Muscle of leg (tissue), 11 donors: ENCODE results near the gene MACROH2A1. TPM values are rescaled to one million over a fixed set of nuclear protein-coding genes. Genes with fewer than 3 reads are reported as not detected.

ENCODE experiments used
- DNase-seq: peaks from one replicate; pipeline ENCODE4 v3.0.0; 2013
- H3K27ac ChIP-seq: one replicate; pipeline ENCODE4 v1.5.1; 2013; ENCODE audit warnings: mild to moderate bottlenecking, low read length, control low read depth
- H3K27me3 ChIP-seq: one replicate; pipeline ENCODE4 v1.6.1; 2013; ENCODE audit warnings: low read length; ENCODE audit not compliant: control insufficient read depth, insufficient read depth
- H3K36me3 ChIP-seq: one replicate; pipeline ENCODE4 v1.6.1; 2013; ENCODE audit warnings: low read length; ENCODE audit not compliant: control insufficient read depth, insufficient read depth
- H3K4me1 ChIP-seq: one replicate; pipeline ENCODE4 v1.6.1; 2013; ENCODE audit warnings: low read length; ENCODE audit not compliant: control insufficient read depth, insufficient read depth
- H3K4me3 ChIP-seq: one replicate; pipeline ENCODE4 v1.5.1; 2013; ENCODE audit warnings: low read length, control low read depth
- H3K9me3 ChIP-seq: replicated peaks from 2 replicates; pipeline ENCODE4 v1.6.1; 2013; ENCODE audit warnings: low read depth, low read length; ENCODE audit not compliant: control insufficient read depth
- WGBS: methylation state at CpG from one replicate; pipeline ENCODE4 v1.1.5; 2013; ENCODE audit warnings: missing lambda C conversion rate; ENCODE audit not compliant: insufficient coverage; 5-methylcytosine and 5-hydroxymethylcytosine counted together
- polyA plus RNA-seq, 8 donors: library from polyadenylated mRNA; unstranded; fragments of 120-200 nt; gene quantifications; one replicate each; pipeline versions ENCODE4 v1.2.1 to v1.2.3, GENCODE V29; 2013; ENCODE audit warnings: inconsistent platforms in 1 of 8, low replicate concordance in 1 of 8; ENCODE audit not compliant: insufficient read length in 8 of 8, insufficient read depth in 1 of 8
- total RNA-seq: library from RNA; stranded (reverse); fragments of 120-200 nt; gene quantifications from one replicate; pipeline ENCODE4 v1.2.4, GENCODE V29; 2013

The MACROH2A1 gene
- total and polyA plus RNA-seq, 9 donors, result 103 to 117 (median 111) TPM

DNA sequence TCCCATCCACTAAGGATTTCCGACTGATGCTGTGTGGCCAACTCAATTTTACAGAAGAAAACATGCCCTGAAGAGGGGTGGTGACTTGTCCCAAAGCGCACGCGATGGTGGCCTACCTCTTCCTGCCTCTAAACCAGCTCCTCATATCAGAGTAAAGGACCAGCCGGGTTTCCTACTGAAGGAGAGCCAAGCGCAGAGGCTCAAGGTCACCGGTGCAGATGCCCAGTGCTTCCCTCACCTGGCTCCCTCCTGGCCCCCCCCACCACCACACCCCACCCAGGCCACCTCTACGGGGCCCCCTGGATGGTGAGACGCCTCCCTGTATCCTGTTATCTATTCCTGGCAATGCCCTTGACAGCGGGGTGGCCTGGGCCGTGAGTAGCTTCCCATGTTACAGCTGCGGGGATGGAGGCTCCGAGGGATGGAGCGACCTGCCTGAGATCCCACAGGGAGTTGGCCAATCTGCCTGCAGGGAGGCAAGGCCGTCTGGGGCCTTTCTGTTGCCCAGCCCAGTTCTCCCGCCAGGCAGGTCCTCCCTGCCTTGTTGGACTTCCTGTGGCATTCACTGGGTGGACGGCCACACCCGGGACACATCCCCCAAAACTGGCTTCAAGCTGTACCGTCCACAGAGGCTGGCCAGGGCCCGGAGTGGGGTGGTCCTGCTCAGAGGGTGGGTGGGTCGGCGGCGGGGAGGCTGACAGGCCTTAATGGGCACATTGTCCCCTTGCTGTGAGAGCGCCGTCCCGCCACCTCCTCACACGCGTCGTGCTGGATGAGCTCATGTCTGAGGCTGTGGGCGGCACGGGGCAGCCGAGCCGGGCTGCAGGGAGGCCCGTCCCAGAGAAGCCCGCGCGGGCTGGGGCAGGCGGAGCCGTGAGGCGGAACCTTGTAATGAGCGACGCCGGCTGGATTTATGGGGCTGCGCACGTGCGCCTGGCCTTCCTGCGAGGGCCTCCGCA is 72.5 kb downstream of the MACROH2A1 start:
- DNase-seq, result peak; percentile 27
- no peaks in the 10 kb centered on the region for H3K9me3 ChIP-seq

DNA sequence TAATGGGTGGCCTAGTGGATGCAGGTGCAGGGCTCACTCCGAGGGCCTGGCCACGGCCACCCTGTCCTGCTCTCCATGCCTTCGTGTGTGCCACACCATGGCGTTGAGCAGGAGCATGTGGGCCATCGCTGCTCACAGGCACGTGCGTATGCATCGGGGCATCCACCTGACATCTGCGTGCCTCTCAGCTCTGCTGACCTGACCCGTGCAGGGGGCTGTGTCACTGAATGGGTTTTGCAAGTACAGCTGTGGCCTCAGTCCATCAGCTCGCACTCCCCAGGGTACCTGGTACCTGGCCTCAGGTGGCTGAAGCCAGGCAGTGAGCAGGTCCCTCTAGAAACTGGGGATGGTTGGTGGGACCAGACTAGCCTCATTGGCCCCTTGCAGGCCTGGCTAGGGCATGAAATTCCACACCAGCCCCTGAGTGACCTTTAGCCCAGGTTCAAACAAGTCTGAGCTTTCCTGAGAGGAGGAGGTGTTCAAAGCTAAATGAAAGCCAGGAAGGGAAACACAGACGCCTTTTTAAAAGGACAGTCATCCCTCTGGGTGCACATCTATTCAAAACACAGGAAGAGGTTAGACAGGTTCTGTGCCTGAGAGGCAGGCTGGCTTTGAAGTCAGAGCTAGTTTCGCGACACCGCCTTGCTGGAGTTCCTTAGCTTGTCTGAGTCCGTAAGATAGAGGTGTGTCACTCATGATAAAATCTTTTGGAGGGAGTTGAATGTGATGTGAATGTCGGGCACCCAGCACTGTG is 74.0 kb downstream of the MACROH2A1 start:
- 86% methylated on average over 13 of the region's 17 CpGs for WGBS
- no peak for DNase-seq

More for the DNA sequence above, 72.5 kb downstream of the MACROH2A1 start:
- 58% methylated on average over 43 of the region's 48 CpGs for WGBS
- no peak overlapping the region for H3K27ac ChIP-seq
- peaks cover 23% of the 10 kb centered on the region for H3K4me1 ChIP-seq
- H3K36me3 ChIP-seq, result peaks cover 6% of the 10 kb centered on the region
- H3K4me3 ChIP-seq, result no peak overlapping the region
- H3K27me3 ChIP-seq, result peaks cover 2% of the 10 kb centered on the region

DNA sequence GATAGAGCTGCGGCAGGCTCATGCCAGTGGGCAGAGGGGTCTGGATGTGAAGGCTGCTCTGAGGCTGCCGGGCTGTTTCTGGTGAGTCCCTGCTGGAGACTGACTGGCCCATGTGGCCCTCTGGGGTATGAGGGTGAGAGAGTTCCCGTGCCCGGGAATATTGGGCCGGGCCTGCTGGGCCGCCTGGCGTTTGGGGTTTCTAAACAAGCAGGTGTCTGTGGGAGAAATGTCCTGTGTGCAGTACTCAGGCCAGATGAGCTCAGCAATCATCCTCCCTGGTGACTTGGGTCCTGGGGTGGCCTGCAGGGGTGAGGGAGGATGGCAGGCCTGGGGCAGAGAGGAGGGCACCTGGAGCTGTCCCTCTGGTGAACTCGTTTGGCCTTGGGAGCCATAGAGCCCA is 74.9 kb downstream of the MACROH2A1 start:
- H3K9me3 ChIP-seq, result no peaks in the 10 kb centered on the region
- no peak overlapping the region for H3K4me3 ChIP-seq
- H3K27ac ChIP-seq, result no peak overlapping the region
- WGBS, result 78% methylated on average over 8 of the region's 8 CpGs
- DNase-seq, result no peak
- H3K36me3 ChIP-seq, result no peaks in the 10 kb centered on the region
- H3K4me1 ChIP-seq, result peaks cover 21% of the 10 kb centered on the region
- H3K27me3 ChIP-seq, result peaks cover 2% of the 10 kb centered on the region

More for the DNA sequence above, 74.0 kb downstream of the MACROH2A1 start:
- Histone ChIP-seq H3K36me3 (no peaks in the 10 kb centered on the region), H3K4me1 (peaks cover 23% of the 10 kb centered on the region), H3K27ac (no peak overlapping the region), H3K9me3 (no peaks in the 10 kb centered on the region), H3K27me3 (peaks cover 2% of the 10 kb centered on the region), H3K4me3 (no peak overlapping the region)

DNA sequence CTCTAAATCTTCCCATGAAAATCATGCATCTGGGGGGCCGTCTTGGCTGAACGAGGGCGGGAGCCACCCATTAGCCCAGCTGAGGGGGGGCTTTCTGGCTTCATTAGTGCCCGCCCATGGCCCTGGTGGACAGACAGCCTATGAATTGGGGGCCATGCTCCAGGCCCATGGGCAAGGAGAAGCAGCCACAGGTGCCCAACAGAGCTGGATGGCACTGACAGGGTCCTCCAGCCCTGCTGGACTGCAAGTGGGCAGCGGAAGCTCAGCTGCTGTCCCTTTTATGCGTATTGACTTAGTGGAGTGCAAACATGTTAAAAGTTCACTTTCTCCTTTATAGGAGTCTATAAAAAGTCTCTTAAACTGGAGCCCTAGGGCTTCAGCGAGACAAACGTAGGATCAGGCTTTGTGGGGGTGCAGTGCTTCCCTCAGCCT is 75.3 kb downstream of the MACROH2A1 start:
- H3K36me3 ChIP-seq, result no peaks in the 10 kb centered on the region
- no peak for DNase-seq
- H3K27ac ChIP-seq, result no peak overlapping the region
- H3K9me3 ChIP-seq, result no peaks in the 10 kb centered on the region
- H3K4me1 ChIP-seq, result peaks cover 16% of the 10 kb centered on the region
- no peak overlapping the region for H3K4me3 ChIP-seq
- 80% methylated on average over 6 of the region's 8 CpGs for WGBS
- peaks cover 2% of the 10 kb centered on the region for H3K27me3 ChIP-seq

DNA sequence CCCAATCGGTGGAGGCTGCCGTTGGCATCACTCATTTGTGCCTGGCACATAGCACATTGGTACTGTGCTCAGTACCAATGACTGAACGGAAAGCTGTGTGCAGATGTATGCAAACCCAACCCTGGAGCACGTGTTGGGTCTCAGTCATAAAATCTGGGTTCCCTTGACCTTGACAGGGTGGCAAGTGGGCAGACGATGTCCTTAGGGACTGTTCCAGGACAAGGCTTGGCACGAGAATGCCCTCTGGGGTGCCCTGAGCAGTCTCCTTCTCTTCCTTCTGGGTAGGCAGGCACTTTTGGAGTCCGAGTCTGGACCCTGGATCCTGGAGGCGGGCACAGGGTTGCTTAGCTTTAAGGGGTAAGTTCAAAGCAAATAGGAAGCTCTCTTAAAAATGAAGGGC is 75.8 kb downstream of the MACROH2A1 start:
- no peaks in the 10 kb centered on the region for H3K36me3 ChIP-seq
- 87% methylated on average over 6 of the region's 8 CpGs for WGBS

DNA sequence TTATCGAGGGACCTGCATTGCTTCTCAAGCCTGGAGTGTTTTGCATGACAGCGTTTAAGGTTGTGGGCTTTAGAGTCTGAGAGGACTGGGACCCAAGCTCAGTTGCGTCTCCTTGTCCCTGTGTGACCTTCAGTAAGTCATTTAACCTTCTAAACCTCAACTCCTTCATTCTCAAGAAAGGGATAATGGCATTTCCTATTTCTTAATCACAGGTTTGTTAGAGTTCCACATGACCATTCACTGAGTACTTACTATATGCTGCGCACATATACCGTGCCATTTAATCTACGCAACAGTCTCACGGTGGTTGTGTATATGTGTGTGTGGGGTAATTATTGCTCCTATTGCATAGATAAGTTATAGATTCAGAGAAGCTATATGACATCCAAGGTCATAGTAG is 76.3 kb downstream of the MACROH2A1 start:
- H3K4me3 ChIP-seq, result no peak overlapping the region
- H3K9me3 ChIP-seq, result no peaks in the 10 kb centered on the region
- no peak for DNase-seq
- no peak overlapping the region for H3K27ac ChIP-seq
- no peaks in the 10 kb centered on the region for H3K36me3 ChIP-seq
- no CpG with 5 or more reads among the region's 7 CpGs for WGBS
- H3K4me1 ChIP-seq, result peaks cover 7% of the 10 kb centered on the region
- H3K27me3 ChIP-seq, result peaks cover 2% of the 10 kb centered on the region

More for the DNA sequence above, 75.8 kb downstream of the MACROH2A1 start:
- no peak for DNase-seq
- Histone ChIP-seq H3K4me3 (no peak overlapping the region), H3K27ac (no peak overlapping the region), H3K4me1 (peaks cover 12% of the 10 kb centered on the region), H3K9me3 (no peaks in the 10 kb centered on the region), H3K27me3 (peaks cover 2% of the 10 kb centered on the region)

DNA sequence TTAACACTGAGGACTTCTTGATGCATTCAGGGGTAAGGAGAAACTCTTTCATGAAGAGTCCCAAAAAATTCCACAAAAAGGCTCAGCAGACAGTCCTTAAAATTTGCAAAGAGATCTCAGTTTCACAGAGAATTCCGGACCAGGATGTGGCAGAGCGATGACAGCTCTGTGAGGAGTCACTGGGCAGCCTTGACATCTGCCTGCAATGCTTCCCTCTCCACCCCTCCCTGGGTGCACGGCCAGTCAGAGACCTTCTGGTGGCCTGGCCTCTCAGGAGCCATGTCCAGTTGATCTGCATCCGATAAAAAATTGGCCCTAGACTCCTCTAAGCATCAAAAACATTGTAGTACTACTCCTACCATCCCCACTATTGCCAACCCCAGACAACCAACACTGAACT is 76.8 kb downstream of the MACROH2A1 start:
- no peaks in the 10 kb centered on the region for H3K9me3 ChIP-seq
- H3K4me3 ChIP-seq, result no peak overlapping the region
- DNase-seq, result no peak
- no peaks in the 10 kb centered on the region for H3K36me3 ChIP-seq
- H3K27me3 ChIP-seq, result peaks cover 2% of the 10 kb centered on the region
- H3K4me1 ChIP-seq, result peaks cover 3% of the 10 kb centered on the region
- no peak overlapping the region for H3K27ac ChIP-seq
- WGBS, result 60% methylated on average over 2 of the region's 4 CpGs

DNA sequence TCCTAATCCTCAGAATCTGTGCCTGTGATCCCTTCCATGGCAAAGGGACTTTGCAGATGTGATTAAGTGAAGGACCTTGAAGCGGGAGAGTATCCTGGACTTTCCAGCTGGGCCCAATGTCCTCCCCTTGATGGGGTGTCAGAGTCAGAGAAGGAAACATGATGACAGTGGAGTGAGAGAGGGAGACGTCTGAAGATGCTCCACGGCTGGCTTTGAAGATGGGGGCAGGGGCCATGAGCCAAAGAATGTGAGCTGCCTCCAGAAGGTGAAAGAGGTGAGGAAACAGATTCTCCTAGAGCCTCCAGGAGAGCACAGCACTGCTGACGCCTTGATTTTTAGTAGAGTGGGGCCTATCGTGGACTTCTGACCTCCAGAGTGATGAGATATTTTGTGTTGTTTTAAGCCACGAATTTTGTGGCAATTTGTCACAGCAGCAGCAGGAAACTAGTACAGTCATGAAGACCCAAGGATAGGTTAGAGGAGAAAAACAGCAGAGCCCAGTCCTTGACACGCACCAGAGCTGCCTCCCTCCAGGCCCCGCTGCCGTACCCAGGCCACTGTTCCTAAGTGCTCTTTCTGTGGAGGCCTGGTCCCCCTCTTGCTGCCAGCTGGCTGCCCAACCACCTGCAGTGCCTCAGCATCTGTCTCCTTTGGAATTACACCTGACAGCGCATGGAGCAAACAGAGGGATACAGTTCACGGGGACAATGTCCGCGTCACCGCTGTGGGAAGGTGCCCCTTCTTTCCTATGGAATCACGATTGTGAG is 78.1 kb downstream of the MACROH2A1 start:
- WGBS, result 79% methylated on average over 15 of the region's 15 CpGs
- peaks cover 2% of the 10 kb centered on the region for H3K27me3 ChIP-seq
- H3K9me3 ChIP-seq, result no peaks in the 10 kb centered on the region
- H3K27ac ChIP-seq, result no peak overlapping the region
- H3K4me3 ChIP-seq, result no peak overlapping the region
- no peak for DNase-seq
- no peaks in the 10 kb centered on the region for H3K4me1 ChIP-seq
- H3K36me3 ChIP-seq, result no peaks in the 10 kb centered on the region

DNA sequence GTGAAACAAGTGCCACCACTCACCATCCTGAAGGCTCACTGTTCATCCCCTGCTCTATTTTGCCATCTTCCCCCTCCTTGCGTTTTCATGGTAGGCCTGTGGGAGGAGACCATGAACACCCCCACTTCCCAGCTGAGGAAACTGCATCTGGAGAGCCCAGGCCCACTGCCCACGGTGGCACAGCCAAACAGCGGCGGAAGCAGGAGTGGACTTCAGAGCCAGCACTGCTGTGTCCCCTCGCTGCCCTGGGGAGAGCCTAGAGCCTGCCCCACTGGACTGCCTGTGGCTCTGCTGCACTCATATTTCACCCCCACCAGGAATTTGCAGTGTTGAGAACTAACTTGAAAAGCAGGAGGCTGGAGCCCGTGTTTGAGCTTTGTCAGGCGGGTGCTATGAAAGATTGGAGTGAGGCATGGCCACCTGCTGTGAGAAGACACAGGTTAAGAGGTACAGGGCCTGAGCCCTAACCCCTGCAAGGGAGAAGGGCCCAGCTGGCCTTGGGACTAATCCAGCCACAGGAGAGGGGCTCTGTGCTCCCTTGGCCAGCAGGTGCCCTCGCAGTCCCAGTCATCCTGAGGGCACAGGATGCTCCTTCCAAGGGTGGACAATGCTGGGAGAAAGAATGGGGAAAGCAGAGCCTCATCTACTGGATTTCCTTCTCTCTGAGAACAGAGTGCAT is 79.0 kb downstream of the MACROH2A1 start:
- no peaks in the 10 kb centered on the region for H3K36me3 ChIP-seq
- WGBS, result 68% methylated on average over 7 of the region's 8 CpGs
- no peaks in the 10 kb centered on the region for H3K4me1 ChIP-seq
- peaks cover 2% of the 10 kb centered on the region for H3K27me3 ChIP-seq
- no peak overlapping the region for H3K4me3 ChIP-seq
- H3K9me3 ChIP-seq, result no peaks in the 10 kb centered on the region
- no peak for DNase-seq
- H3K27ac ChIP-seq, result no peak overlapping the region
